DND-41 (cell line): ENCODE data around the gene TIMM10B.

ENCODE experiments used
- ATAC-seq: fragments of 200-7000 bp; cut with Tn5 transposase; 3 replicates; pipeline ENCODE4 v1.9.1; 2021; ENCODE audit warnings: low read depth; ENCODE audit not compliant: insufficient read depth
- DNase-seq: peaks from one replicate; pipeline ENCODE4 v3.0.0-alpha.2; 2020
- H2AFZ ChIP-seq: 2 replicates; pipeline ENCODE4 v1.6.0; 2012; ENCODE audit warnings: low read depth, low read length
- H3K27ac ChIP-seq: 2 replicates; pipeline ENCODE4 v1.5.1; 2012; ENCODE audit warnings: low read length, inconsistent platforms
- H3K27me3 ChIP-seq: fragments of 200-600 bp; sonication (generic); 2 replicates; pipeline ENCODE4 v1.6.0; 2012; ENCODE audit warnings: low read length, mild to moderate bottlenecking, inconsistent platforms; ENCODE audit not compliant: insufficient read depth, poor library complexity
- H3K36me3 ChIP-seq: 2 replicates; pipeline ENCODE4 v1.5.1; 2012; ENCODE audit warnings: low read length, inconsistent platforms; ENCODE audit not compliant: insufficient read depth
- H3K4me1 ChIP-seq: 2 replicates; pipeline ENCODE4 v1.5.1; 2012; ENCODE audit warnings: mild to moderate bottlenecking, low read length; ENCODE audit not compliant: insufficient read depth
- H3K4me2 ChIP-seq: 2 replicates; pipeline ENCODE4 v1.6.0; 2012; ENCODE audit warnings: mild to moderate bottlenecking, moderate library complexity, low read length, inconsistent platforms; ENCODE audit not compliant: insufficient read depth
- H3K4me3 ChIP-seq, 2 experiments: fragments of 200-600 bp in 1 of 2; shearing (Covaris generic) in 1 of 2; 2 replicates each; pipeline ENCODE4 v1.5.1; 2012 to 2016; ENCODE audit warnings: inconsistent platforms in 2 of 2, low read length in 2 of 2, mild to moderate bottlenecking in 2 of 2, low read depth in 1 of 2, moderate library complexity in 1 of 2
- H3K79me2 ChIP-seq: 2 replicates; pipeline ENCODE4 v1.6.0; 2012; ENCODE audit warnings: low read length, inconsistent platforms; ENCODE audit not compliant: insufficient read depth
- H3K9ac ChIP-seq: 2 replicates; pipeline ENCODE4 v1.6.0; 2012; ENCODE audit warnings: low read depth, mild to moderate bottlenecking, inconsistent platforms, low read length, moderate library complexity
- H3K9me3 ChIP-seq: 2 replicates; pipeline ENCODE4 v1.5.1; 2012; ENCODE audit warnings: low read length, moderate library complexity, mild to moderate bottlenecking, inconsistent platforms; ENCODE audit not compliant: insufficient read depth, severe bottlenecking
- H4K20me1 ChIP-seq: 2 replicates; pipeline ENCODE4 v1.6.0; 2012; ENCODE audit warnings: low read length; ENCODE audit not compliant: insufficient read depth
- CTCF ChIP-seq: IDR thresholded peaks from 2 replicates; pipeline ENCODE4 v1.5.1; 2012; ENCODE audit warnings: borderline replicate concordance, low read length, moderate library complexity, mild to moderate bottlenecking; ENCODE audit not compliant: poor library complexity, severe bottlenecking; ENCODE audit errors: extremely low read depth
- EZH2 ChIP-seq: IDR thresholded peaks from 3 replicates; pipeline ENCODE4 v1.6.1; 2012; ENCODE audit warnings: borderline replicate concordance, low read depth, mild to moderate bottlenecking, moderate library complexity, low read length, inconsistent platforms; ENCODE audit not compliant: severe bottlenecking

The TIMM10B gene

GRCh38 chr11:6531267-6531752, 50.0 kb downstream of the TIMM10B start:
- H3K4me2 ChIP-seq, result no peak overlapping the region
- ATAC-seq, result peak; percentile 83
- peak; percentile 35 for DNase-seq

More at GRCh38 chr11:6531267-6531752, 50.0 kb downstream of the TIMM10B start:
- Histone ChIP-seq H4K20me1 (no peaks in the 10 kb centered on the region), H3K79me2 (no peaks in the 10 kb centered on the region), H3K9ac (no peak overlapping the region), H3K4me1 (no peaks in the 10 kb centered on the region), H3K9me3 (no peaks in the 10 kb centered on the region), H3K36me3 (no peaks in the 10 kb centered on the region; the same call in 1 of the 2 replicates), H3K4me3 (no peak overlapping the region), H2AFZ (no peak overlapping the region), H3K27me3 (no peaks in the 10 kb centered on the region), H3K27ac (no peak overlapping the region)
- TF ChIP-seq EZH2 (no peak), CTCF (peak; percentile 88)
